PFSK-1 (cell line): ENCODE results near the gene HNF1A.

Source experiments
- FOXP2 ChIP-seq: optimal IDR thresholded peaks from 2 replicates; pipeline ENCODE3; 2011; ENCODE audit warnings: borderline replicate concordance, control low read depth, inconsistent platforms; ENCODE audit not compliant: insufficient read depth; ENCODE audit errors: extremely low read length, extremely low read depth
- POLR2AphosphoS5 ChIP-seq: IDR thresholded peaks from 2 replicates; pipeline ENCODE4 v1.6.1; 2012; ENCODE audit warnings: low read depth, mild to moderate bottlenecking, control low read depth, low read length, moderate library complexity
- REST ChIP-seq, 2 experiments: IDR thresholded peaks; 2 replicates each; pipeline versions ENCODE4 v1.6.1 to v1.8.0; 2011 to 2012; ENCODE audit warnings: low read depth in 2 of 2, low read length in 2 of 2, control low read depth in 1 of 2, inconsistent platforms in 1 of 2, mild to moderate bottlenecking in 1 of 2, moderate library complexity in 1 of 2; ENCODE audit not compliant: insufficient read depth in 1 of 2
- SIN3A ChIP-seq: IDR thresholded peaks from 2 replicates; pipeline ENCODE4 v1.6.1; 2012; ENCODE audit warnings: mild to moderate bottlenecking, low read length, moderate library complexity, borderline replicate concordance; ENCODE audit not compliant: insufficient read depth
- TAF1 ChIP-seq: IDR thresholded peaks from 2 replicates; pipeline ENCODE4 v1.6.1; 2012; ENCODE audit warnings: low read length, control low read depth, borderline replicate concordance; ENCODE audit not compliant: insufficient read depth

Gene HNF1A

DNA sequence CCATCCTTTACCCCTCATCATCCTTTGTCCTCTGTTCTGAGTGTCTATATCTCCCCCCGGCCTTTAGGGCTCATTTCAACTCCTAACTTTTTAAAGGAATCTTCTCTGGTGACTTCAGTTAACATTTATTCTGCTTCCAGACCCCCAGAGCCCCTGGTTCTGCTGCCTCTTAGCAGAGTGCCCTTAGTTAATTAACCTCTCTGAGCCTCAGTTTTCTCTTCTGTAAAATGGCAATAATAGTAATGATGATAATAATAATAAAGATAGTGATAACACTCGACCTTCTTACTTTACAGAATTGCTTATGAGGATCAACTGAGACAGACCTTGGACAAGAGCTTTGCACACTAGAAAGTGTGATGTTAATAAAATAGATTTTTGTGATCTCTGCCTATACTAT, 44.4 kb downstream of the HNF1A start:
- no peak for TF ChIP-seq POLR2AphosphoS5

GRCh38 chr12:121023799-121024198, 45.5 kb downstream of the HNF1A start:
- TF ChIP-seq REST (IDR thresholded peaks at IDR 0.05; ENCODE audit: insufficient read depth in 1 of 2, low read depth in 2 of 2, low read length in 2 of 2) = no peak
- no peak for TF ChIP-seq SIN3A
- TF ChIP-seq POLR2AphosphoS5 = no peak
- no peak for TF ChIP-seq FOXP2
- no peak for TF ChIP-seq TAF1

- TF ChIP-seq POLR2AphosphoS5 = no peak
- no peak for TF ChIP-seq REST (IDR thresholded peaks at IDR 0.05; ENCODE audit: insufficient read depth in 1 of 2, low read depth in 2 of 2, low read length in 2 of 2)
- TF ChIP-seq FOXP2 = no peak
- TF ChIP-seq SIN3A = no peak
- no peak for TF ChIP-seq TAF1
Observed at GRCh38 chr12:121025442-121026226, 47.3 kb downstream of the HNF1A start.

GRCh38 chr12:121026274-121027045, 48.1 kb downstream of the HNF1A start:
- TF ChIP-seq REST (IDR thresholded peaks at IDR 0.05; ENCODE audit: insufficient read depth in 1 of 2, low read depth in 2 of 2, low read length in 2 of 2) (no peak), SIN3A (no peak), POLR2AphosphoS5 (no peak), TAF1 (no peak), FOXP2 (no peak)

GRCh38 chr12:121030576-121031212, 52.4 kb downstream of the HNF1A start:
- TF ChIP-seq SIN3A = no peak
- TF ChIP-seq TAF1 = no peak
- no peak for TF ChIP-seq POLR2AphosphoS5
